Erythroblast (primary cell): ENCODE results near the gene DDA1.
"Not testable (repeated sequence)": the region's sequence is repeated elsewhere in the genome, so short reads cannot be mapped to it uniquely, and the experiment has no call there.

Experiments
- DNase-seq, 2 experiments: peaks; one replicate each; lab custom pipeline; 2025; lab: John Stamatoyannopoulos, UW
- GATA1 ChIP-seq: IDR thresholded peaks from 2 replicates; pipeline ENCODE4 v1.6.1; 2011; ENCODE audit warnings: low read depth, mild to moderate bottlenecking, control low read depth, low read length, moderate library complexity
- POLR2A ChIP-seq: IDR thresholded peaks from 2 replicates; pipeline ENCODE4 v1.6.1; 2011; ENCODE audit warnings: mild to moderate bottlenecking, low read length

DDA1 gene

DNA sequence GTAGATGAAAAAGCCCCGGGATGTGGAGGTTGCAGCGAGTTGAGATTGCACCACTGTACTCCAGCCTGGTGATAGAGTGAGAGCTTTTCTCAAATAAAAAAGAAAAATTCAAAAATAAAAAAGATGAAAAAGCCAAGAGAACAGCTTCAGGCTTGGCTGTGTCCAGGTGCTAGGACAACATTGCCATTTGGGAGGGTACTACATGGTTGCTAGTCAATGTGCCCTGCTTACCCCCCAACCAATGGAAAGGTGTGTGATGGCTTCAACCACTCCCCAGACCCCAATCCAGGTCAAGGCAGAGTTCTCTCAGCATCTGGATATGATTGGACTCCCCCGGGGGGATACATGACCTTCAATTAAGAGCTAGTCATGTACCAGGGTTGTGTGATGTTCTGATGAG is 29.9 kb upstream of the DDA1 start:
- DNase-seq: no peak

DNA sequence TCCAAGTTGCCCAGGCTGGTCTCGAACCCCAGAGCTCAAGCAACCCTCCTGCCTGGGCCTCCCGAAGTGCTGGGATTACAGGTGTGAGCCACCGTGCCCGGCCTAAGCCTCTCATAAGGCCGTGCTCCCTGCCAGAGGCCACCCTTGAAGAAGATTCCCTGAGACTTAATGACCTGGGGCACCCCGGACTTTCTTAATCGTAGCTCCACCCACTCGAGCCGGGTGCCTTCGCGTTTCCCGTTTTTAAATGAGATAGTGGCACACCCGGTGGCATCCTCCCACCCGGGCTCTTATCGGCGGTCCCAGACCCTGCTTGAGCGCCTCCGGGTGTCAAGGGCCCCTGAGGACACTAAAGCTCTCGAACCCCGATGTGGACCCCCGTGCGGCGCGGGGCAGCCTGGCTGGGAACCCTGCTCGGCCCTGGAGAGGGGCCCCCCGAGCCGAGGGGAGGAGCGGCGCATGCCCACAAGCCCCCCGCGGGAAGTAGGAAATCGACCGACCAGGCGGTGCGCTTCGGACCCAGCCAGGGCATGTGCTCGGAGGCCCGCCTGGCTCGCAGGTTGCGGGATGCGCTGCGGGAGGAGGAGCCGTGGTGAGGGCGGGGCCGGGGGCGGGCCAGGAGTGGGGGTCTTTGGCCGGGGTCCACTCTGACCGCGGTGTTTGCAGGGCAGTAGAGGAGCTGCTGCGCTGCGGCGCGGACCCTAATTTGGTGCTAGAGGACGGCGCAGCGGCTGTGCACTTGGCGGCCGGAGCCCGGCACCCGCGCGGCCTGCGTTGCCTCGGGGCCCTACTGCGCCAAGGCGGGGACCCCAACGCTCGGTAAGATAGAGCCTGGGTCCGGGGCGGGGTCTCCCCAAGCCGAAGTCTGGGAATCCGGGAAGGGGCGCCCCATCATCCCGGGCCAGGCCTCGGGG is 27.7 kb upstream of the DDA1 start, which contains the start of gene ANKLE1:
Gene ANKLE1, plus strand, starts transcription at position 511 of the 914 bp plus-strand sequence. Its CDS starts 20 bp downstream, at position 531.
- TF ChIP-seq GATA1 (peak; percentile 58), POLR2A (peak; percentile 73)
- DNase-seq: peak; percentile 96 to 98

More for the DNA sequence above, 29.9 kb upstream of the DDA1 start:
- TF ChIP-seq GATA1: no peak
- no peak for TF ChIP-seq POLR2A

DNA sequence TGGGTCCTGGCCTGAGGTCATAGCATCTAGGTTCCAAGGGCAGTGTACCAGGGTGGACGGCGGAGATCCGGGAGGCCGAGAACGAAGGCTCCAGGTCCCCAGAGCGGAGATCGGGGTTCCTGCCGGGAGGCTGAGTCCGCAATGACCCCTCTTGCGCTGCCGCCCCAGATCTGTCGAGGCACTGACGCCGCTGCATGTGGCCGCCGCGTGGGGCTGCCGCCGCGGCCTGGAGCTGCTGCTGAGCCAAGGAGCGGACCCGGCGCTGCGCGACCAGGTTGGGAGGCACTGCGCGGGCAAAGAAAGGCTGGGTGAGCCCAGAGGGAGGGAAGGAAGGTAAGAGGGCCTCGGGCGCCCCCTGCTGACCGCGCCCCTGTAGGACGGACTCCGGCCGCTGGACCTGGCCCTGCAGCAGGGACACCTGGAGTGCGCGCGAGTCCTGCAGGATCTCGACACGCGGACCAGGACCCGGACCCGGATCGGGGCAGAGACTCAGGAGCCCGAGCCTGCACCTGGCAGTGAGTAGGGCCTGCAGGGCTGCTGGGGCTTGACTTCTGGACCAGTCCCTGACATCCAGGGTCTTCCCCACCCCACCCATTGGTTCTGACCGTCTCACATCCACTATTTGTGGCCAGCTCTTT is 26.8 kb upstream of the DDA1 start:
- TF ChIP-seq POLR2A (peak; percentile 74), GATA1 (no peak)
- peak; percentile 91 to 95 for DNase-seq

DNA sequence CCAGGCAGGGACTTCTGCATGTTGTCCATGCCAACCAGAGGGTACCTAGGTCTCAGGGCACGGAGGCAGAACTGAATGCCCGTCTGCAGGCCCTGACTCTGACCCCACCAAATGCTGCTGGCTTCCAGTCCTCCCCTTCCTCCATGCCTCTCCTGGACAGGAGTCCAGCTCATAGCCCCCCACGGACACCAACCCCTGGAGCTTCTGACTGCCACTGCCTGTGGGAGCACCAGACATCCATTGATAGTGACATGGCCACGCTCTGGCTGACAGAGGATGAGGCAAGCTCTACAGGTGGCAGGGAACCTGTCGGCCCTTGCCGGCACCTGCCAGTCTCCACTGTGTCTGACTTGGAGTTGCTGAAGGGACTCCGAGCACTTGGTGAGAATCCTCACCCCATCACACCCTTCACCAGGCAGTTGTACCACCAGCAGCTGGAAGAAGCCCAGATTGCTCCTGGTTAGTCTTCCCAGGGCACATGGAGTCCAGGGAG is 25.8 kb upstream of the DDA1 start:
- DNase-seq: no peak
- TF ChIP-seq GATA1: no peak
- no peak for TF ChIP-seq POLR2A

DNA sequence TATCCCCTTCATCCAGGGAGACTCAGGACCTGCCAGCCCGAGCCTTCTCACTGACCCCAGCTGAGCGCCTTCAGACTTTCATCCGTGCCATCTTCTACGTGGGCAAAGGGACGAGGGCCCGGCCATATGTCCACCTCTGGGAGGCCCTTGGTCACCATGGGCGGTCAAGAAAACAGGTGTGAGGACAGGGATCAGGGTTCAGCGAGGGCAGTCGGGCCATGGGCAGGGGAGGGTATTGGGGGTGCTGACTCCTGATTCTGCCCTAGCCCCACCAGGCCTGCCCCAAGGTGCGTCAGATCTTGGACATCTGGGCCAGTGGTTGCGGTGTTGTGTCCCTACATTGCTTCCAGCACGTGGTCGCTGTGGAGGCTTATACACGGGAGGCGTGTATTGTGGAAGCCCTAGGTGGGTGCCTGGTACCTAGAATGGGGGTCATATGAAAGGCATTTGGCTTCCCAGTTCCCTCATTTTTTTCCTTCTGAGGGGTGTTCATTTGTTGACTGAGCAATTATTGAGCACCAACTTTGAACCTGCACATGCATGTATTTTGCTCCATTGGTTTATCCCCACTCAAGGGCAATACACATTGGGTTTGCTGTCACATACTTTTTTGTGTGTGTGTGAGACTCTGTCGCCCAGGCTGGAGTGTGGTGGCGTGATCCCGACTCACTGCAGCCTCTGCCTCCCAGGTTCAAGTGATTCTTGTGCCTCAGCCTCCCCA is 23.8 kb upstream of the DDA1 start:
- TF ChIP-seq GATA1 (no peak), POLR2A (no peak)
- DNase-seq: no peak

DNA sequence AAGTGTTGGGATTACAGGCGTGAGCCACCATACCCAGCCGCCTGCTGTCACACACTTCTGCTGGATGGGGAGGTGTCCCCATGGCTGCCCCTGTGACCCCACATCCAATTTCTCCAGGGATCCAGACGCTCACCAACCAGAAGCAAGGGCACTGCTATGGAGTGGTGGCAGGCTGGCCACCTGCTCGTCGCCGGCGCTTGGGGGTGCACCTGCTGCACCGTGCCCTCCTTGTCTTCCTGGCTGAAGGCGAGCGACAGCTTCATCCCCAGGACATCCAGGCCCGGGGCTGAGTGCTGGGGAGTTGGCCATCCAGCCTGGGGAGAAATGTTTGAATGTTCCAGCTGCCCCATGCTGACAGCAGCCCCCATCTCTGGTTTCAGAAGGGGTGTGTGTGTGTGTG is 23.1 kb upstream of the DDA1 start:
- no peak for DNase-seq
- TF ChIP-seq GATA1 (no peak), POLR2A (no peak)

DNA sequence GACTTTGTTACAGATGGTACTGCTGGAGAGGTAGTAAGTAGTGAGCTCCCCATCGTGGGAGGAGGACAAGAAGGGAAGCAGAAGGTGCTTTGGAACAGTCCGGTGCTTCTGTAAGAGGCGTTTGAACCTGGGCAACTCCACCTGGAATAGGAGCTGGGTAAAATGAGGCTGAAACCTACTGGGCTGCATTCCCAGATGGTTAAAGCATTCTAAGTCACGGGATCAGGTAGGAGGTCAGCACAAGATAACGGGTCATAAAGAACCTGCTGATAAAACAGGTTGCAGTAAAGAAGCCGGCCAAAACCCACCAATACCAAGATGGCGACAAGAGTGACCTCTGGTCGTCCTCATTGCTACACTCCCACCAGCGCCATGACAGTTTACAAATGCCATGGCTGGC is 22.6 kb upstream of the DDA1 start:
- TF ChIP-seq GATA1 (no peak), POLR2A (no peak)
- no peak for DNase-seq

DNA sequence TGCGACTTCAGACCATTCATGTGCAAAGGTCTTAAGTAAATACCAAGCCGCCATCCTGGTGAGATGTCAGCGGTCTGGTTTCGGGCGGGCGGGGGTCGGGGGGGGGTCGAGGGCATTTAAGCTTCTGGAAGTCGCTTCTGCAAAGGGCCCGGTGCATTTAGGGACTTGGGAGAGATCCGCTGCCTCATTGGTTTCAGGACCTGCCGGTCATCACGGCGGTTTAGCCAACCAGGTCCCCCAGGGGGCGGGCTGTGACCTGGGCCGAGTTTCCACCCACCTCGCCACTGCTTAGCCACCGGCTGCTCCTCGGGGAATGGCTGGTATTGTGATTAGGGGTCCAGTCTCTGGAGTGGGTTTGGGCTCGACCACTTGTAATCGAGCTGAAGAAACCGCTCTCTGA is 19.9 kb upstream of the DDA1 start:
- TF ChIP-seq GATA1: no peak
- TF ChIP-seq POLR2A: no peak
- peak; percentile 82 to 86 for DNase-seq

DNA sequence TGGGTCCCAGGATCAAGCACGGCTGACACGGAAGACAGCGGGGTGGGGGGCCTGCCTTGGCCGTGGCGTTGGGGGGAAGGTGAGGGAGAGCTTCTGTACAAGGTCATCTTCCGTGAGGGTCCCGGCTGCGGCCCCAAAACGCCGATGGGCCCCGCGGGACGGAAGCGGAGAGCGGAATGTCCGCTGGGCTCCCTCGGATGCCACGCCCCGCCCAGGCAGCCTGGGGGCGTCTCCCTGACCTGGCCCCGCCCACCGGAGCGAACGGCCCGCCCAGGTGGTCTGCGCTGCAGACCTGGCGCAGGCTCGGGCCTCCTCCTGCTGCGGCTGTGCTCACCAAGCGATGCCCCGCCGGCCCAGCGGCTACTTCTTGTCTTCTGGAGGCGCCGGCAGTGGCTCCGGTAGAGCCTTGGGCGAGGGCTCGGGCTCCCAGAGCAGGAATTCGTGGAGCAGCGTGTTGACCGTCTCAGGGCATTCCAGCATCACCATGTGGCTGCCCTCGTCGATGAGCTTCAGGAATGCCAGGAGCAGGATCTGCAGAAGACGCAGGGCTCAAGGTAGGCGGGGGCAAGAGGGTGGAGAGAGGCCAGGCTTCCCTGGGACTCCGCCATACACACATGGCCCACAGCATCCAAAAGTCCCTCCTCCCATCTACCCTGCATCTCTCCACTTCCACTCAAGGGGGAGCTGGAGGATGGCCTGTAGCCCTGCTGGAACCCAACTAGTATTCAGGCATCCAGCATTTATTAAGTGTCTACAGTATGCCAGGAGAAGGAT is 16.9 kb upstream of the DDA1 start:
- no peak for TF ChIP-seq GATA1
- peak; percentile 60 for TF ChIP-seq POLR2A
- peak; percentile 87 to 88 for DNase-seq

DNA sequence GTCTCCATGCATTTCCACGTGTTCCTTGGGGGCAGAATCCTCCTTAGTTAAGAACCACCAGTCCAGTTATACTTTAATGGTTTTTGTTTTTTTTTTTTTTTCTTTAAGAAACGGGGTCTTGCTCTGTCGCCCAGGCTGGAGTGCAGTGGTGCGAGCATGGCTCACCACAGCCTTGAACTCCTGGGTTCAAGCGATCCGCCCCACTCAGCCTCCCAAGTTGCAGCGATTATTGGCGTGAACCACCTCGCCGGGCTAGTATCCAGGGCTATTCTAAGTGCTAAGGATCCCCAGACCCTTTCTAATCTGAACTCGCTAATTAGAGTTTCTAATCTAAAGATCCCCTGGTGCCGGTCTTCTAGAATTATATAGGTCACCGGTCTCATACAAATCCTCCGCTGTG is 15.8 kb upstream of the DDA1 start:
- TF ChIP-seq POLR2A (no peak), GATA1 (no peak)
- no peak for DNase-seq

DNA sequence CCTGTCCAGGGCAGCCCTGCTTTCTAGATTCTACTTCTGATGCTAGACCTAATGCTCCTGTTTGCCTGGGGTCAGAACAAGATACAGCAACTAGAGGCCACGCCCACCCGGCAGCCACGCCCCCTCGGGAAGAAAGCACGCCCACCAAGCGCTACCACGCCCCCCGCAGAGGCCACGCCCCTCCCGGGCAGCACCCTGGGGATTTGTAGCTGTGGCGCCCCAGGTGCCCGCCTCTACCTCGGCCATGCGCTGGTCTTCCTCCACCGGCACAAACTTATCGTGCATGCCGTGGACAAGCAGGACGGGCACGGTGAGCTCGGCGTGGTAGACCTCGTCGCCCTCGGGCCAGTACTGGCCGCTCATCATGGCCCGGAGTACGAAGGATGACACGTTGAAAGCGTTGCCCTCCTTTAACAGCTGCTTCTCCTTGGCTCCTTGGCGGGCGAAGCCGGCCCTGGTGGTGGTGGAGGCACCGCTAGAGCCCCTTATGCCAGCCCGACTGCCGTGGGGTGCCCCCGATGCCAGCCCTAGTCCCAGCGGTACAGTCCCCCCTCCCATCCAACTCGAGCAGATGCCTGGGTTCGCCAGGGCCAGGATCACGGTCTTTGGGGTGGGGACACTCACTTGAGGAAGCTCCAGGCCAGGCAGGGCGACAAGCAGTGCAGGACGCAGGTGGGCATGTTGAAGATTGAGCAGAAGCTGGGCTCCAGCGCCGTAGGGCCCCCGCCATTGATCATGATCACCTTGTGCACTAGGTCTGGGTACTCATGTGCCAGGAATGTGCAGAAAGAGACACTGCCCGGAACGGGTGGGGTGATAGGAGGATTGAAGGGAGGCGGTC is 15.1 kb upstream of the DDA1 start:
- DNase-seq: peak; percentile 77 to 83
- TF ChIP-seq POLR2A: no peak
- TF ChIP-seq GATA1: no peak

DNA sequence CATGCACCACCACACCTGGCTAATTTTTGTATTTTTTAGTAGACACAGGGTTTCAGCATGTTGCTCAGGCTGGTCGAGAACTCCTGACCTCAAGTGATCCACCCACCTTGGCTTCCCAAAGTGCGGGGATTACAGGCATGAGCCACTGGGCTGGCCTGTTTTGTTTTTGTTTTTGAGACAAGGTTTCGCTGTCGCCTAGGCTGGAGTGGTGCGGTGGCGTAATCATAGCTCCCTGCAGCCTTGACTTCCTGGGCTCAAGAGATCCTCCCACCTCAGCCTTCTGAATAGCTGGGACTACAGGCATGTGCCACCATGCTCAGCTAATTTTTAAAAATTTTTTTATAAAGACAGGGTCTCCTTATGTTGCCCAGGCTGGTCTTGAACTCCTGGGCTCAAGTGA is 13.8 kb upstream of the DDA1 start:
- DNase-seq: not testable (repeated sequence)
